Left renal pelvis (tissue), 4 donors: Measurements from ENCODE around the gene SCYGR3. TPM values are rescaled to one million over a fixed set of nuclear protein-coding genes. Genes with fewer than 3 reads are reported as not detected.

Source experiments
- DNase-seq, 4 donors: peaks; one replicate each; pipeline ENCODE4 v3.0.0-alpha.2; 2013; ENCODE audit warnings: low read depth in 4 of 4, low spot score in 3 of 4
- polyA plus RNA-seq, 4 donors: library from polyadenylated mRNA; unstranded; fragments of 120-200 nt; gene quantifications; one replicate each; pipeline ENCODE4 v1.2.1, GENCODE V29; 2013; ENCODE audit not compliant: insufficient read length in 4 of 4

SCYGR3 gene
- not detected for polyA plus RNA-seq

- no peak for DNase-seq
These were observed at the start of gene SCYGR3 for GRCh38 chr2:227614740-227615139. SCYGR3 (minus strand) TSS chr2:227614840; CDS start chr2:227614840, 0 bp downstream.

- no peak for DNase-seq
These were observed 47.2 kb upstream of the SCYGR3 start for GRCh38 chr2:227661827-227662226.

GRCh38 chr2:227661025-227661649 is 46.5 kb upstream of the SCYGR3 start:
- no peak for DNase-seq

- no peak for DNase-seq
These were observed 42.7 kb upstream of the SCYGR3 start for GRCh38 chr2:227657199-227657845.

GRCh38 chr2:227655454-227655853 is 40.8 kb upstream of the SCYGR3 start:
- no peak for DNase-seq

- DNase-seq, result no peak
These were observed 39.8 kb upstream of the SCYGR3 start for GRCh38 chr2:227654426-227654825.

GRCh38 chr2:227653419-227653818 is 38.8 kb upstream of the SCYGR3 start:
- no peak for DNase-seq

GRCh38 chr2:227643990-227644551 is 29.4 kb upstream of the SCYGR3 start:
- DNase-seq, result no peak

GRCh38 chr2:227642656-227643055 is 28.0 kb upstream of the SCYGR3 start:
- DNase-seq, result no peak

- DNase-seq, result no peak
These were observed 19.6 kb upstream of the SCYGR3 start for GRCh38 chr2:227634201-227634600.

- DNase-seq, result no peak
These were observed 18.2 kb upstream of the SCYGR3 start for GRCh38 chr2:227632827-227633226.

- DNase-seq, result no peak
These were observed 15.7 kb upstream of the SCYGR3 start for GRCh38 chr2:227630322-227630721.

GRCh38 chr2:227629435-227629834 is 14.8 kb upstream of the SCYGR3 start:
- no peak for DNase-seq

- no peak for DNase-seq
These were observed 13.1 kb upstream of the SCYGR3 start for GRCh38 chr2:227627769-227628168.

- no peak for DNase-seq
These were observed 12.0 kb upstream of the SCYGR3 start for GRCh38 chr2:227626580-227627151.

- no peak for DNase-seq
These were observed 10.8 kb upstream of the SCYGR3 start for GRCh38 chr2:227625420-227625819.

GRCh38 chr2:227623226-227623625 is 8.6 kb upstream of the SCYGR3 start:
- DNase-seq, result no peak

GRCh38 chr2:227617316-227618230 is 2.9 kb upstream of the SCYGR3 start, which contains the start of gene SCYGR4:
SCYGR4 (plus strand) TSS chr2:227617498; CDS start chr2:227617498, 0 bp downstream.
- no peak for DNase-seq

- DNase-seq, result no peak
These were observed 2.0 kb upstream of the SCYGR3 start for GRCh38 chr2:227616631-227617030.

- no peak for DNase-seq
These were observed 1.3 kb upstream of the SCYGR3 start for GRCh38 chr2:227615906-227616305.

GRCh38 chr2:227615181-227615580 is 541 bp upstream of the SCYGR3 start:
- DNase-seq, result no peak
